T-cell (primary cell): ENCODE measurements around the gene SAMD14. TPM values are rescaled to one million over a fixed set of nuclear protein-coding genes. Genes with fewer than 3 reads are reported as not detected.

Source experiments
- ATAC-seq, 4 experiments: fragments of 200-7000 bp in 3 of 4; fragments of 150-1000 bp in 1 of 4; cut with Tn5 transposase; replicated peaks in 1 of 4; 1 replicate in 3 of 4; 2 replicates in 1 of 4; pipeline ENCODE4 v1.10.0; 2021; ENCODE audit warnings: moderate library complexity in 3 of 4, mild to moderate bottlenecking in 2 of 4, moderate number of reproducible peaks in 1 of 4
- CTCF ChIA-PET, 2 donors: fragments of 300-600 bp; sonication (Branson Sonifier 250); formaldehyde crosslinking; loops; one replicate each; lab custom pipeline; 2022; ENCODE audit warnings: antibody characterized with exemption in 2 of 2; lab: Charles Lee
- POLR2A ChIA-PET, 2 donors: fragments of 300-600 bp; sonication (Branson Sonifier 250); formaldehyde crosslinking; loops; one replicate each; lab custom pipeline; 2022; ENCODE audit warnings: antibody characterized with exemption in 2 of 2; lab: Charles Lee
- DNase-seq, 35 experiments: peaks; one replicate each; pipeline versions ENCODE4 v3.0.0 to v3.0.0-alpha.2; 2013 to 2023
- H3K27ac ChIP-seq: one replicate; pipeline ENCODE4 v1.5.1; 2013; ENCODE audit warnings: low read length
- H3K27me3 ChIP-seq, 2 experiments: replicated peaks in 1 of 2; 1 replicate in 1 of 2; 2 replicates in 1 of 2; pipeline versions ENCODE4 v1.6.1 to v1.7.0; 2013; ENCODE audit warnings: low read length in 1 of 2, mixed read lengths in 1 of 2; ENCODE audit not compliant: control insufficient read depth in 2 of 2, insufficient read depth in 2 of 2; ENCODE audit errors: extremely low read depth in 1 of 2
- H3K36me3 ChIP-seq, 2 donors: 1 replicate in 1 of 2; 2 replicates in 1 of 2; pipeline versions ENCODE4 v1.6.1 to v1.7.0; 2013; ENCODE audit warnings: low read length in 1 of 2; ENCODE audit not compliant: control insufficient read depth in 2 of 2, insufficient read depth in 1 of 2; ENCODE audit errors: extremely low read depth in 1 of 2
- H3K4me1 ChIP-seq, 2 experiments: 1 replicate in 1 of 2; 2 replicates in 1 of 2; pipeline versions ENCODE4 v1.6.1 to v1.7.0; 2013; ENCODE audit warnings: low read length in 2 of 2, mixed read lengths in 1 of 2; ENCODE audit not compliant: insufficient read depth in 2 of 2, control insufficient read depth in 1 of 2; ENCODE audit errors: extremely low read depth in 1 of 2
- H3K4me3 ChIP-seq, 2 donors: 1 replicate in 1 of 2; 2 replicates in 1 of 2; pipeline versions ENCODE4 v1.5.1 to v1.7.0; 2013; ENCODE audit warnings: mild to moderate bottlenecking in 2 of 2, low read length in 1 of 2, moderate library complexity in 1 of 2; ENCODE audit not compliant: control insufficient read depth in 1 of 2; ENCODE audit errors: extremely low read depth in 1 of 2
- H3K9me3 ChIP-seq: 2 replicates; pipeline ENCODE4 v1.7.0; 2013
- H3K27ac Mint-ChIP-seq, 2 donors: one replicate each; pipeline ENCODE4 v1.8.0; 2020 to 2021; ENCODE audit warnings: mild to moderate bottlenecking in 2 of 2, mixed read lengths in 2 of 2
- H3K27me3 Mint-ChIP-seq, 2 donors: one replicate each; pipeline ENCODE4 v1.8.0; 2021 to 2022; ENCODE audit warnings: mixed read lengths in 2 of 2
- H3K36me3 Mint-ChIP-seq: one replicate; pipeline ENCODE4 v1.8.0; 2021; ENCODE audit warnings: mixed read lengths
- H3K4me1 Mint-ChIP-seq, 3 donors: one replicate each; pipeline ENCODE4 v1.8.0; 2020 to 2022; ENCODE audit warnings: mixed read lengths in 3 of 3, mild to moderate bottlenecking in 1 of 3
- H3K4me3 Mint-ChIP-seq, 3 donors: one replicate each; pipeline ENCODE4 v1.8.0; 2020 to 2022; ENCODE audit warnings: mild to moderate bottlenecking in 3 of 3, mixed read lengths in 3 of 3, moderate library complexity in 3 of 3
- H3K9me3 Mint-ChIP-seq, 3 donors: one replicate each; pipeline ENCODE4 v1.8.0; 2020 to 2022; ENCODE audit warnings: mixed read lengths in 3 of 3
- WGBS: methylation state at CpG from one replicate; pipeline ENCODE4 v1.1.5; 2013; ENCODE audit warnings: missing lambda C conversion rate; ENCODE audit not compliant: insufficient coverage; 5-methylcytosine and 5-hydroxymethylcytosine counted together
- total RNA-seq, 35 experiments: library from RNA in 6 of 35; stranded (reverse) in 6 of 35; fragments of 120-200 nt in 1 of 35; gene quantifications; one replicate each; pipeline versions ENCODE4 v1.2.1 to v1.2.4 and lab custom pipeline; 2013 to 2026

SAMD14 gene
- total RNA-seq, 5 donors from 2014 or later (not counting 1 experiment from before 2014, with no cell fraction given) = 0.23 to 0.70 (median 0.35) TPM

GRCh38 chr17:50114401-50114800 is 15.6 kb downstream of the SAMD14 start:
- Mint-ChIP-seq H3K27me3 (peaks cover 18 to 37% of the 10 kb centered on the region in 2 donors), H3K27ac (no peak overlapping the region), H3K9me3 (no peaks in the 10 kb centered on the region), H3K4me3 (no peak overlapping the region), H3K36me3 (no peaks in the 10 kb centered on the region), H3K4me1 (peaks cover 8 to 14% (median 10%) of the 10 kb centered on the region in 3 donors)
- Histone ChIP-seq H3K27ac (no peak overlapping the region), H3K9me3 (no peaks in the 10 kb centered on the region), H3K4me1 (peaks cover 0 to 12% of the 10 kb centered on the region in 2 experiments), H3K4me3 (no peak overlapping the region), H3K27me3 (peaks cover 0 to 54% of the 10 kb centered on the region in 2 experiments), H3K36me3 (peaks cover 0 to 6% of the 10 kb centered on the region in 2 donors)
- ATAC-seq = no peak
- POLR2A ChIA-PET = interaction anchor here in 1 of 2 donors (0.6 kb wide), 1 partner anchor 11 kb away, joined by 3 read pairs; no protein-coding TSS in a partner anchor
- CTCF ChIA-PET = interaction anchor here (0.5 to 3.8 kb wide), 5 partner anchors 32 to 450 kb away, joined by 3 to 11 read pairs (median 3); no protein-coding TSS in a partner anchor
- WGBS = 64% methylated on average over 2 of the region's 4 CpGs
- DNase-seq = no peak

- POLR2A ChIA-PET = no interaction called here
- peaks cover 0 to 12% of the 10 kb centered on the region in 2 experiments for H3K4me1 ChIP-seq
- no peak for ATAC-seq
- 92% methylated on average over 4 of the region's 7 CpGs for WGBS
- CTCF ChIA-PET = interaction anchor here (0.5 to 3.8 kb wide), 3 partner anchors 48 to 388 kb away, joined by 3 to 11 read pairs (median 3); no protein-coding TSS in a partner anchor
- H3K4me1 Mint-ChIP-seq = peaks cover 8 to 14% (median 10%) of the 10 kb centered on the region in 3 donors
- no peaks in the 10 kb centered on the region for H3K9me3 ChIP-seq
- peaks cover 14 to 33% of the 10 kb centered on the region in 2 donors for H3K27me3 Mint-ChIP-seq
- no peak overlapping the region for H3K4me3 Mint-ChIP-seq
- no peak for DNase-seq
- H3K4me3 ChIP-seq = no peak overlapping the region
- H3K9me3 Mint-ChIP-seq = no peaks in the 10 kb centered on the region
- H3K27ac ChIP-seq = no peak overlapping the region
- H3K27ac Mint-ChIP-seq = no peak overlapping the region
- peaks cover 4 to 11% of the 10 kb centered on the region in 2 donors for H3K36me3 ChIP-seq
- H3K27me3 ChIP-seq = peaks cover 0 to 48% of the 10 kb centered on the region in 2 experiments
- H3K36me3 Mint-ChIP-seq = peaks cover 2% of the 10 kb centered on the region
These were observed 16.2 kb downstream of the SAMD14 start for GRCh38 chr17:50113624-50114320.

DNA sequence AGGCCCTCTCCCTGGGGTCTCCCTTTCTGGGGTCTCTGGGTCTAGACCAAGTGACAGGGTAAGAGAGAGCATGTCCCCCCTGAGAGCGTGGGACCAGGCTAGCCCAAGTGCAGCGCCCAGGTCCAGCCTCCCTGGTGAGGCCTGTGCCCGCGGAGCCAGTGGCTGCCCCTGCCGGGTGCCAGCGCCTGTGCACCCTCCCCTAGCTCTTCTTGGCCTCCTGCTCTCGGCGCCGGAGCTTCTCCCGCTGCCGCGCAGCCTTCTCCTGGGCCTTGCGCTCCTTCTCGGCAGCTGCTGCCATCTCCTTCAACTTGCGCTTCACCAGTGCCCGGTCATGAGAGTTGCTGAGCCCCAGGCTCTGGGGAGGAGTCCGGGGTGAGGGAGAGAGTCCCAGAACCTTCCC is 17.3 kb downstream of the SAMD14 start:
- Mint-ChIP-seq H3K27ac (no peak overlapping the region), H3K27me3 (peaks cover 14 to 26% of the 10 kb centered on the region in 2 donors), H3K9me3 (no peaks in the 10 kb centered on the region), H3K4me3 (no peak overlapping the region), H3K36me3 (peaks cover 6% of the 10 kb centered on the region), H3K4me1 (peaks cover 8 to 14% (median 10%) of the 10 kb centered on the region in 3 donors)
- H3K27ac ChIP-seq = no peak overlapping the region
- 89% methylated on average over 16 of the region's 17 CpGs for WGBS
- H3K27me3 ChIP-seq = peaks cover 0 to 38% of the 10 kb centered on the region in 2 experiments
- CTCF ChIA-PET = no interaction called here
- peaks cover 8 to 21% of the 10 kb centered on the region in 2 donors for H3K36me3 ChIP-seq
- no peak overlapping the region for H3K4me3 ChIP-seq
- DNase-seq = no peak
- H3K9me3 ChIP-seq = no peaks in the 10 kb centered on the region
- POLR2A ChIA-PET = no interaction called here
- peaks cover 0 to 11% of the 10 kb centered on the region in 2 experiments for H3K4me1 ChIP-seq
- no peak for ATAC-seq

- H3K27ac ChIP-seq = no peak overlapping the region
These were observed 18.0 kb downstream of the SAMD14 start for GRCh38 chr17:50111673-50112655.

DNA sequence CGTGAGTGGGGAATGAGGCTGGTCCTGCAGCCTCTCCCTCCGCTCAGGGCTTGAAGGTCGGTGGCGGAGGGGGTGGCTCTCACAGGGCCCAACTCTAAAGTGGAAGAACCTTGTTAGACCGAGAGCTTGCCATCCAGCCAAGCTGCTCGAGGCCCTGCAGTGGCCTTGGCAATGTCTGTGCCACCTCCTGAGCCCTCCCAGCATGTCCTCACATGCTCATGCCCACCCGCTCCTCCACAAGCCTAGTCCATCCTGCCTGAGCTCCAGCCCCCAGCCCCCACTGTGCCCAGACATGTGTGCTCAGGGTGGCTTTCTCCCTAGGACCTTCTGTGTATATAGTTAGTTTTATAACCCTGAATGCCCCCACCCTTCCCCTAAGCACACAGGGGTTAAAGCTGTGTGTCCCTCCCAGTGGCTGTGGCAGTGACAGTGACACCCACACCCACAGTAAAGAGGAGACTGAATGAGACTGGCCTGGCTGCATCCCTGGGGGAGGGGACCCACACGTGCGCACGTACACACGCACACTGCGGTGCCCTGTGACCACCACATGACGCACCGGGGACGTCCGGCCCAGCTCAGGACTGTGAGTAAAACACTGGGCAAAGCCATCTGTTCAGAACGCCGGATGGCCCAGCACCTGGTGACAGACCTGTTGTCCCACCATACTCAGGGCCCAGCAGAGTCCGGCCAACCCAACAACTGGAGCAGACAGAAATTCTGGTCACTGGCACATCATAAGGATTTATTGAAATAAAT is 19.2 kb downstream of the SAMD14 start:
- Mint-ChIP-seq H3K4me1 (peaks cover 4 to 8% (median 7%) of the 10 kb centered on the region in 3 donors), H3K9me3 (no peaks in the 10 kb centered on the region), H3K36me3 (peaks cover 14% of the 10 kb centered on the region), H3K27me3 (peaks cover 5 to 11% of the 10 kb centered on the region in 2 donors), H3K4me3 (no peak overlapping the region), H3K27ac (no peak overlapping the region)
- POLR2A ChIA-PET = no interaction called here
- ATAC-seq (no peak), DNase-seq (no peak)
- Histone ChIP-seq H3K27ac (no peak overlapping the region), H3K4me3 (no peak overlapping the region), H3K36me3 (peaks cover 8 to 33% of the 10 kb centered on the region in 2 donors), H3K9me3 (no peaks in the 10 kb centered on the region), H3K27me3 (peaks cover 0 to 20% of the 10 kb centered on the region in 2 experiments), H3K4me1 (no peaks in the 10 kb centered on the region)
- CTCF ChIA-PET = no interaction called here
- 96% methylated on average over 16 of the region's 19 CpGs for WGBS

More at GRCh38 chr17:50111673-50112655, 18.0 kb downstream of the SAMD14 start:
- Mint-ChIP-seq H3K27ac (no peak overlapping the region), H3K9me3 (no peaks in the 10 kb centered on the region), H3K36me3 (peaks cover 10% of the 10 kb centered on the region), H3K27me3 (peaks cover 10 to 23% of the 10 kb centered on the region in 2 donors), H3K4me3 (no peak overlapping the region), H3K4me1 (peaks cover 7 to 11% (median 8%) of the 10 kb centered on the region in 3 donors)
- peaks cover 0 to 5% of the 10 kb centered on the region in 2 experiments for H3K4me1 ChIP-seq
- ATAC-seq (no peak), DNase-seq (no peak)
- ChIA-PET CTCF (interaction anchor here in 1 of 2 donors (0.5 kb wide), 1 partner anchor 1980 kb away, joined by 3 read pairs; no protein-coding TSS in a partner anchor), POLR2A (no interaction called here)
- peaks cover 8 to 26% of the 10 kb centered on the region in 2 donors for H3K36me3 ChIP-seq
- no peak overlapping the region for H3K4me3 ChIP-seq
- 80% methylated on average over 8 of the region's 14 CpGs for WGBS
- H3K9me3 ChIP-seq = no peaks in the 10 kb centered on the region
- peaks cover 0 to 32% of the 10 kb centered on the region in 2 experiments for H3K27me3 ChIP-seq
